Fibroblast of mammary gland (primary cell): ENCODE data around the gene TBC1D9B.

Source experiments
- DNase-seq: peaks from one replicate; pipeline ENCODE4 v3.0.0-alpha.2; 2010; ENCODE audit warnings: low read depth
- H3K4me3 ChIP-seq: 2 replicates; pipeline ENCODE4 v1.5.1; 2011; ENCODE audit warnings: low read depth, mild to moderate bottlenecking, low read length, moderate library complexity; ENCODE audit not compliant: control insufficient read depth
- CTCF ChIP-seq: conservative IDR thresholded peaks from 2 replicates; pipeline ENCODE4 v1.5.1; 2011; ENCODE audit warnings: low read depth, low read length, inconsistent platforms; ENCODE audit not compliant: control insufficient read depth, insufficient read depth

Gene TBC1D9B

DNA sequence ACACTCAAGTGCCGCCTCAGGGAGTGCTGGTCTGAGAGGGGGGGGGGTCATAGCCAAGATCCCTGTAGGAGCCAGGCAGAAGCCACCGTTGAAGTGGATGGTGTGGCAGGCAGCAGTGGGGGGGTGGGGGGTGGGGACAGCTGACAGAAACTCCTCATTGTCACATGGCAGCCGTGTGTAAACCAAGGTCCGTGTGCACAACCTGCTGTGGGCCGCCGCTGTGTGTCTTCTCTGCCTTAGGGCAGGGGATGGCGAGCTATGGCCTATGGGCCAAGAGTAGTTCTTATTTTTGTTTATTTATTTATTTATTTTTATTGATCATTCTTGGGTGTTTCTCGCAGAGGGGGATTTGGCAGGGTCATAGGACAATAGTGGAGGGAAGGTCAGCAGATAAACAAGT, 73.6 kb downstream of the TBC1D9B start:
- DNase-seq = no peak
- no peak overlapping the region for H3K4me3 ChIP-seq
- no peak for TF ChIP-seq CTCF

DNA sequence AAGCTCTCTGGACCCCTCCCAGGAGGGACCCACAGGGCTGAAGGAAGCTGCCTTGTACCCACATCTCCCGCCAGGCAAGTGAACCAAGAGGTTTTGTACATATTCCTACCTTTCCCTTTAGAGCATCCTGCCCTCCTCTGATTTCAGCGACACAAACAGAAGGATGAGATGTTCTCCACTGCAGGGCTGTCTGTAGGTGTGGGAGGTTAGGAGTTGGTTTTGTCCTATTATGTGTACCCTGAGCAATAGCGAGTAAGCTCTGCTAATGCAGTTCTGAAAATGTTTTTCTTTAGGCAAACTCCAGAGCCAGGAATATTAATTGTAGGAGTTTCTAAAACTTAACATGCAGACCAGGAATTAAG, 74.0 kb downstream of the TBC1D9B start:
- no peak for DNase-seq
- TF ChIP-seq CTCF = no peak
- no peak overlapping the region for H3K4me3 ChIP-seq

GRCh38 chr5:179833056-179833708, 74.5 kb downstream of the TBC1D9B start:
- H3K4me3 ChIP-seq = no peak overlapping the region
- DNase-seq = no peak
- TF ChIP-seq CTCF = no peak

GRCh38 chr5:179832039-179832745, 75.5 kb downstream of the TBC1D9B start:
- TF ChIP-seq CTCF = no peak
- DNase-seq = no peak

DNA sequence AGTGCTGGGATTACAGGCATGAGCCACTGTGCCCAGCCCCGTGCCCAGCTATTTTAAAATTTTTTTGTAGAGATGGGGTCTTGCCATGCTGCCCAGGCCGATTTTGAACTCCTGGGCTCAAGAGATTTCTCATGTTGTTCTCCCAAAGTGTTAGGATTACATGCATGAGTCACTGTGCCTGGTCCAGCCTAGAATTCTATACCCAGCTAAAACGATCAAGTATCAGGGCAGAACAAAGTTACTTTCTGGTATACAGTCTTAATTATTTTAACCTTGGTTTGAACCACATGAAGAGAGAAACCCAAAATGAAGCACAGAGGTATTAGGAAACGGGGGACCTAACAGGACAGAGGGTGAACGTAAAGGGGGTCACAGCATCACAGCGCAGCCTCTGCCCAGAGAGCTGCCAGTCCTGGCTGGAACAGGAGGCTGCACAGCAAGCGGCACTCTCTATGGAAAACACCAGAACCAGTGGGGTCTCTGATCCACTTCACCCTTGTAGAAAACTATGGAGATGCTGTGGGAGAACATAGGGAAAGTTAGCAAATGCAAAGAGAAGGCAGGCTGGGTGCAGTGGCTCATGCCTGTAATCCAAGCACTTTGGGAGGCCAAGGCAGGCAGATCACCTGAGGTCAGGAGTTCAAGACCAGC, 76.8 kb downstream of the TBC1D9B start:
- no peak for DNase-seq
- no peak for TF ChIP-seq CTCF
- H3K4me3 ChIP-seq = no peak overlapping the region

More at GRCh38 chr5:179832039-179832745, 75.5 kb downstream of the TBC1D9B start:
- H3K4me3 ChIP-seq = no peak overlapping the region

GRCh38 chr5:179829732-179830435, 77.8 kb downstream of the TBC1D9B start:
- no peak for TF ChIP-seq CTCF
- no peak for DNase-seq
- H3K4me3 ChIP-seq = no peak overlapping the region
